Measurements from ENCODE around the gene GLIS1.

- TF ChIP-seq EZH2 (IDR thresholded peaks at IDR 0.05; ENCODE audit: borderline replicate concordance, low read depth, low read length, severe bottlenecking) (no peak), CTCF (IDR thresholded peaks at IDR 0.05; ENCODE audit: borderline replicate concordance, extremely low read depth, low read length, poor library complexity, severe bottlenecking) (no peak)
These were observed 206.6 kb downstream of the GLIS1 start for GRCh38 chr1:53532377-53532776.

Data from DND-41 (cell line).